GM19455 (cell line): ENCODE measurements around the gene TAF11.
"Not testable (repeated sequence)": the region's sequence is repeated elsewhere in the genome, so short reads cannot be mapped to it uniquely, and the experiment has no call there.

Source experiments
- ATAC-seq: cut with Tn5 transposase; IDR thresholded peaks from one replicate; pipeline ENCODE4 v1.9.1; 2021; ENCODE audit not compliant: unreplicated experiment

The TAF11 gene

GRCh38 chr6:34904990-34905613 lies 17.3 kb upstream of the TAF11 start:
- no peak for ATAC-seq

DNA sequence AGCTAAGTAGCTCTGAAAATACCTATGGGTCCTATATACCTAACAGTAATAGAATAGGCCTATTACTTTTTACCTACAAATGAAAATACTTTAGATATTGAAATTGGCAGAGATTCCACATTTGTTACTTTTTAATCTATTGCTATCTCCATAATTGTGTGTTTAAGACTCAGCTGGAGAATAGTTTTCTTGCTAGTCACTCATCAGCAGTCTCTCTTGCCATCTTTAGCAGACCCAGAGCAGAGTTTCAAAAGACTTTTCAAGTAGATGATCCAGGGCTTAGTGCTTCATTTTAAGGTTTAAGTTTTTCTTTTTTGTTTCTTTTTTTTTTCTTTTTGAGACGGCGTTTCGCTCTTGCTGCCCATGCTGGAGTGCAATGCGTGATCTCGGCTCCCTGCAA lies 14.1 kb upstream of the TAF11 start:
- no peak for ATAC-seq

GRCh38 chr6:34900321-34901031 lies 12.6 kb upstream of the TAF11 start:
- no peak for ATAC-seq

GRCh38 chr6:34899748-34900147 lies 11.9 kb upstream of the TAF11 start:
- ATAC-seq = not testable (repeated sequence)

- no peak for ATAC-seq
Observed at GRCh38 chr6:34897716-34898115, 9.9 kb upstream of the TAF11 start.

GRCh38 chr6:34897130-34897529 lies 9.3 kb upstream of the TAF11 start:
- ATAC-seq = no peak

- ATAC-seq = no peak
Observed at GRCh38 chr6:34894693-34895092, 6.9 kb upstream of the TAF11 start.

DNA sequence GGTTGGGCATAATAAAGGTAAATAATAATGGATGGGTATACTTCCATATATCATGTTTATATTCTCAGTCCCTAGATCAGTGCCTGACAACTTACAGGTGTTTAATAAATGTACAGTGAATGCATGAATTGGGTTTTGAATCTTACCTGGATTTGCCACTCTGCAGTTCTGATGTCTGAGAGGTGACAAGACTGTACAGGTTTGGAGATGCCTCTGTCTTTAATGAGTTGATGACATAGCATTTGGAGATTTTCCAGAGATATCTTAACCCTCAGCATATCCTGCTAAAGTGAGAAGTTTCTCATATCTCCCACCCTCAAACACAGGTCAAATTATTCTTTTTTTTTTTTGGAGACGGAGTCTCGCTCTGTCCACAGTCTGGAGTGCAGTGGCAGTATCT lies 3.5 kb upstream of the TAF11 start:
- no peak for ATAC-seq

DNA sequence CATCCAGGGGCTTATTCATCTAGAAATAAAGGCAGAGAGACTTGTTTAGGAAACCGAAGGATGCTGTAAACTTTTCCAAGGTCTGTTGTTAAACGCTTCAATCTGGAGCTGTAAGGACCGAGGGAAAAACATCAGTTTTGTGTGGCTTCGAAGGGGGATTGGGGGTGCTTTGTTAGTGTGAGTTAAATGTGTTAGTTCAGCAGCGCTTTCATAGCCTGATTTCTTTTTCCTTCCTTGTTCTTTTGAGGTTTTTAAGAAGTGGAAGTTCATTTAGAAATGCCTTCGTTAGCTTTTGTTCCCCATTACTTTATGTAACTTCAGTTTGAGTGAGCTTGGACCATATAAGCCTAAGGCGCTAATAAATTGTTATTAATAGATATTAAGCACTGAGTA lies 2.7 kb upstream of the TAF11 start:
- no peak for ATAC-seq

DNA sequence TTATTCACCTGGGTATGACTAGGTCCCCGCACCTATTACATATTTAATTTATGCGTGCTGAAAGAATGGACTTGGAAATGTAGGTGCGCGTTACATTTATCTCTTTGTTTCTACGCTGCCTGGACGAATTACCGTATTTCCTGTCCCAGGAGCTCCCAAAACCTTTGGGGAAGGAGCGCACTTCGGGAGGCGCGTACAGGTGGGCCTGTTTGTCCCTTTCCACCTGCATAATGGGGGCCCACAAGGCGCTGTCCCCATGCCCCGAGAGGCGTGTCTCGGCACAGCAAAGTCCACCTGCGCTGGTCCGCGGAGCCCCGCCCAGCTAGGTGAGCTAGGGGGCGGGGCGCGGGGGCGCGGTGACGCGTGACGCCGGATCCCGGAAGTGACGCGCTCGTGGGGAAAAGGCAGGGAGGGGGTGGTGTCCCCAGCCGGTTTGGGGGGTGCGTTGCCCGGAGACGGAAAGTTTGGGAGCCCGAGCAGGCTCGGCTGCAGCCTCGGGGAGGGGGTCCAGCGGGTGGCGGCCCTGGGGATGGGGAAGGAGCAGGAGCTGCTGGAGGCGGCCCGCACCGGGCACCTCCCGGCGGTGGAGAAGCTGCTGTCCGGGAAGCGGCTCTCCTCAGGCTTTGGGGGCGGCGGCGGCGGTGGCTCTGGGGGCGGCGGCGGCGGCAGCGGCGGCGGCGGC lies 1.2 kb upstream of the TAF11 start, which contains the start of gene ANKS1A:
ANKS1A (plus strand) TSS at position 382 of the 682 bp plus-strand sequence; CDS start at position 530, 148 bp downstream.
- peak; percentile 51 for ATAC-seq

DNA sequence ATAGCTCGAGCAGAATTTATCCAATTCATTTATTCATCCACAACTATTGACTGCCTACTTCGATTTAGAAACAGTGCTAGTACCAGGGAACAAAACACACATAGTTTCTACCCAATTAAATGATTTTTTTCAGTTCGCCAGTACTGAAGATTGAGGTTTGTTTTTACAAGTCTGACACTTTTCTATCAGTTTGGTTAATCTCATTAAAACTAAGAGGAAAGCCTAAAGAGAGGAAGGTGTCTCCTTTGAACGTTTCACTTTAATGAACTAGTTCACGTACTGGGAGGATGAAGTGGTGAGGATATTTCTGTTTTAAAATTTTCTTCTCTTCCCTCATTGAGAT lies 643 bp upstream of the TAF11 start:
- no peak for ATAC-seq

GRCh38 chr6:34885837-34886236 lies 2.0 kb downstream of the TAF11 start:
- ATAC-seq = not testable (repeated sequence)

- ATAC-seq = no peak
Observed at GRCh38 chr6:34884996-34885395, 2.8 kb downstream of the TAF11 start.

DNA sequence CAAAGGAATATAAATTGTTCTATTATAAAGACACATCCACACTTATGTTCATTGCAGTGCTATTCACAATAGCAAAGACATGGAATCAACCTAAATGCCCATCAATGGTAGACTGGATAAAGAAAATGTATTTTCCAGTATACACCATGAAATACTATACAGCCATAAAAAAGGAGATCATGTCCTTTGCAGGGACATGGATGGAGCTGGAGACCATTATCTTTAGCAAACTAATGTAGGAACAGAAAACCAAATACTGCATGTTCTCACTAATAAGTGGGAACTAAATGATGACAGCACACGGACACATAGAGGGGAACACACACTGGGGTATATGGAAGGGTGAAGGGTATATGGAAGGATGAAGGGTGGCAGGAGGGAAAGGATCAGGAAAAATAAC lies 3.8 kb downstream of the TAF11 start:
- ATAC-seq = not testable (repeated sequence)

DNA sequence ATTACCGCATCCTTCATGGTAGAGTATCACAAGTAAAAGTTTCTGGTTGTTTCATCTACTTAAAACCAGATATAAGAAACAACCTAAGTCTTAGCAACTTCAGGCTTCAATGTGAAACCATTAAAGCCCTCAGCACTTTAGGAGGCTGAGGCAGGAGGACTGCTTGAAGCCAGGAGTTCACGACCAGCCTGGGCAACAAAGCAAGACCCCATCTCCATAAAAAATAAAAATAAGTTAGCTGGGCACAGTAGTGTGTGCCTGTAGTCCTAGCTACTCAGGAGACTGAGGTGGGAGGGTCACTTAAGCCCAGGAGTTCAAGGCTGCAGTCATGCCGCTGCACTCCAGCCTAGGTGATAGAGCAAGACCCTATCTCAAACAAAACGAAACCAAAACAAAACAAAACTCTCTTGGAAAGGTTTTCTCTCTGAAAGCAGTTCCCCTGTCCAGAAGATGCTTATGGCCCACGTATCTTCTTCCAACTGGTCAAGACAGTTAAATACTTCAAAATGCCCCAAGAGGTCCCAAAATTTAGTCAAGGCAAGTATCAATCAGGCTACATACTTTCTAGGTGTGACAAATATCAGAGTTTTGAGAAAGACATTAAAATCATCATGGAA lies 9.9 kb downstream of the TAF11 start:
- ATAC-seq = no peak

DNA sequence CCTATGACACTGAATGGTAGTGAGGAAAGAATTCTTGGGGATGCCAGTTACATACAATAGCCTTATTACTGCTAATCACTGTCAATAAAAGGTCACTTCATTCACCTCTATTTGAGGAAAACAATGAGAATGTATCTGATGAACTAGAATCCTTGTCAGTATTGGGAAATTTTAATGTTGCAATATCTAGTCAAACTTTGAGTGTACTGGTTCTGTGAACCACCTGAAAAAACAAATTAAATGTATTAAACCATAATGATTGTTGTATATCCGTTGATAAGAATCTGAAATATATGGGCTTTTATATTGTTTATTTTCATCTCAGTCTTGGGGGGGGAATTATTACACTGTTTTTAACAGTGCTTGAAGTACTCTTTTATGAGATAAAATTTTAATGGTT lies 10.6 kb downstream of the TAF11 start:
- no peak for ATAC-seq

- no peak for ATAC-seq
Observed at GRCh38 chr6:34876472-34876871, 11.4 kb downstream of the TAF11 start.

DNA sequence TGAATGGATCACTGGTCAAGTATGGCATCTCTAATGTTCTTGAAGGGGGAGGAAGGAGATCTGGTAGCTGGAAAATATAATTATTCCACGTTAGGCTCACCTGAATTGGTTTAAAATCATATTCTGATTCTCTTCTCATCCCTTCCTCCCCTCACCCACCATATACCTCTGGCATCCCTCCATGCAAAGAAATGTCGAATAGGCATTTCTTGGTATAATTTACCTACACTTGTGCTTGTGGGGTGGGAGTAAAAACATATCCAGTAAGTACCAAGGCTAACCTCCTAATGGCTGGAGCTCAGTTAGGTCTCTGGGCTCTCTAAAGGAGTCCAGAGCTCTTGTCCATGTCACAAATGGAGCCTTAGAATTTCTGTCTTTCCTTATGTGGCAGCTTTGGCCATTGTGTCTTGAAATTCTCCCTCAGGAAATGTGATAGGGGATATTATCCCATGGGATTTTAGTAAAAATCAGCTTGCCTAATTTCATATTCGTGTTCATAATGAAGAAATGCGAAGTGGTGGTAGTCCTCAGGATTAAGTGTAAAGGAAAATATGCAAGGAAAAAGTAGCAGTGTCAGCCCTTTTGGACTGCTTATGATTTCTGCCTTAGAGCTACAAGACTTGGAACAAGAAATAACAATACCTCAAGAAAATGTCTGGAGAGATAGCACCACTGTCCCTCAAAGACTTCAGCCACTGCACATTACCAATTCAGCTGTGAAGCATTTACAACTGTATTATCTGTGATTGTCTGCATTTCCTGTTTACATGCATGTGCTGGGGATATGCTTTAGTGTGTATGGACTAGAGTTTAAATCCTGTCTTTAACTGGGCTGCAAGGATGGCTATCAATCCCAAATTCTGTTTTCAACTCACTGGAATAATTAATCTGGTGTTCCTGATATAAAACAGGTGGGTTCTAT lies 12.3 kb downstream of the TAF11 start:
- no peak for ATAC-seq

DNA sequence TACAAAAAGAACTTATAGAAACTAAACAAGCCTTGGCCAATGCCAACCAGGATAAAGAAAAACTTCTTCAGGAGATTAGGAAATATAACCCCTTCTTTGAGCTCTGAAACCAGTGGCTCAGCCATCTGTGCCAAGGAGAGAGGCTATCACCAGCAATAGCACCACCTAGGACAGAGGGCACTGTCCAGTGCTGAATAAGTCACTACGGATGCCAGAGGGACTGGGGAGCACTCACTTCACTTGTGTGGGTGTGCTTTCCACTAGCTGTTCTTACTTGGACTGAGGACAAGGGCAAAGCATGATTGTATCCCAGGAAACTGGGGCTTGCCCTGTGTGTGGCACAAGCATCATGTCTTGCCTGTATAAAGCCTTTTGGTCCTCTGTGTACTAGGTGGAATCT lies 15.5 kb downstream of the TAF11 start:
- ATAC-seq = no peak

DNA sequence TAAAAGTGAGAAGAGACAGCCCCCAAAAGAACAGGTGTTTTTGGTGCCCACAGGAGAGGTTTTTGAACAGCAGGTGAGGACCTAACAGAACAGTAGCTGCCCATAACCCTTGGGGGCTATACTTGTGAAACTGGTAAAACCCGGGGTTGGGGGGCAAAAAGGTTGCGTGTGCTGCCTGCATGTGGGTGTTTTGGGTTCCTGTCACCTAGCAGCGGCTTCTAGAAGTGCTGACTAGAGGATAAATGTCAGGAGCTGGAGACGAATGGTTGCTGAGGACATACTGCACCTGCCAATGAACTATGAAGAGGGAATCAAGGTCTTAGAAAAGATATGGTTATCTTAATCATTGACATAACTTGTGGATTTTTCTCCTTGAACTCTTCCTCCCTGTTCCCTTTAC lies 16.0 kb downstream of the TAF11 start:
- no peak for ATAC-seq

GRCh38 chr6:34867484-34867883 lies 20.4 kb downstream of the TAF11 start:
- ATAC-seq = no peak
